ENCODE measurements around the gene POLR2J. TPM values are rescaled to one million over a fixed set of nuclear protein-coding genes. Genes with fewer than 3 reads are reported as not detected.

Gene POLR2J
- total RNA-seq, 2 experiments from 2014 or later, result 49.1 to 54.7 TPM

- no peak overlapping the region for H3K27ac Mint-ChIP-seq
- peaks cover 6% of the 10 kb centered on the region for H3K36me3 Mint-ChIP-seq (ENCODE audit: low read depth)
- TF ChIP-seq CTCF (IDR thresholded peaks at IDR 0.05), result no peak
- intact Hi-C loops (cut with micrococcal nuclease), result loop anchor here (5.0 to 10.0 kb wide), 2 partner anchors 51 to 169 kb away; partner anchors contain the start of gene SH2B2
- no peak for ATAC-seq
- no peak for DNase-seq
- CTCF ChIA-PET, result no interaction called here
- H3K9me3 Mint-ChIP-seq, result no peaks in the 10 kb centered on the region
- H3K4me3 Mint-ChIP-seq, result no peak overlapping the region
- POLR2A ChIA-PET, result interaction anchor here (4.2 kb wide), 1 partner anchor 12 kb away, joined by 17 read pairs; the partner anchor contains the start of genes ALKBH4 and LRWD1
- peaks cover 4% of the 10 kb centered on the region for H3K4me1 Mint-ChIP-seq (ENCODE audit: low read depth)
- no peaks in the 10 kb centered on the region for H3K27me3 Mint-ChIP-seq
Measured at GRCh38 chr7:102453319-102453718, 25.4 kb downstream of the POLR2J start.

GRCh38 chr7:102452451-102452850, 26.3 kb downstream of the POLR2J start:
- Mint-ChIP-seq H3K36me3 (ENCODE audit: low read depth) (peaks cover 4% of the 10 kb centered on the region), H3K27ac (no peak overlapping the region), H3K4me3 (no peak overlapping the region), H3K4me1 (ENCODE audit: low read depth) (peaks cover 4% of the 10 kb centered on the region), H3K9me3 (no peaks in the 10 kb centered on the region), H3K27me3 (no peaks in the 10 kb centered on the region)
- no peak for DNase-seq
- ChIA-PET CTCF (interaction anchor here (0.5 to 5.7 kb wide), 2 partner anchors 38 to 48 kb away, joined by 3 to 34 read pairs; no protein-coding TSS in a partner anchor), POLR2A (interaction anchor here (4.2 kb wide), 1 partner anchor 13 kb away, joined by 17 read pairs; the partner anchor contains the start of genes ALKBH4 and LRWD1)
- no peak for ATAC-seq
- TF ChIP-seq CTCF (IDR thresholded peaks at IDR 0.05), result no peak
- intact Hi-C loops (cut with micrococcal nuclease), result loop anchor here (5.0 to 10.0 kb wide), 2 partner anchors 50 to 168 kb away; partner anchors contain the start of gene SH2B2

GRCh38 chr7:102451371-102452054, 27.2 kb downstream of the POLR2J start:
- H3K27ac Mint-ChIP-seq, result no peak overlapping the region
- ChIA-PET CTCF (interaction anchor here (2.0 to 5.7 kb wide), 3 partner anchors 16 to 47 kb away, joined by 7 to 34 read pairs (median 17); no protein-coding TSS in a partner anchor), POLR2A (no interaction called here)
- intact Hi-C loops (cut with micrococcal nuclease), result loop anchor here (5.0 to 10.0 kb wide), 2 partner anchors 49 to 167 kb away; partner anchors contain the start of gene SH2B2
- H3K9me3 Mint-ChIP-seq, result no peaks in the 10 kb centered on the region
- no peak for TF ChIP-seq CTCF (IDR thresholded peaks at IDR 0.05)
- H3K36me3 Mint-ChIP-seq (ENCODE audit: low read depth), result peaks cover 4% of the 10 kb centered on the region
- no peak for ATAC-seq
- no peak overlapping the region for H3K4me3 Mint-ChIP-seq
- DNase-seq, result no peak
- peaks cover 4% of the 10 kb centered on the region for H3K4me1 Mint-ChIP-seq (ENCODE audit: low read depth)
- H3K27me3 Mint-ChIP-seq, result no peaks in the 10 kb centered on the region

- no peak overlapping the region for H3K27ac Mint-ChIP-seq
- peaks cover 4% of the 10 kb centered on the region for H3K4me1 Mint-ChIP-seq (ENCODE audit: low read depth)
- ChIA-PET CTCF (interaction anchor here (0.7 to 5.7 kb wide), 11 partner anchors 11 to 161 kb away, joined by 3 to 34 read pairs (median 5); no protein-coding TSS in a partner anchor), POLR2A (interaction anchor here (0.9 to 1.5 kb wide), 3 partner anchors 14 to 38 kb away, joined by 3 read pairs; partner anchors contain the start of gene ALKBH4)
- peaks cover 4% of the 10 kb centered on the region for H3K36me3 Mint-ChIP-seq (ENCODE audit: low read depth)
- DNase-seq (peak; percentile 68), ATAC-seq (peak; percentile 84)
- no peaks in the 10 kb centered on the region for H3K27me3 Mint-ChIP-seq
- TF ChIP-seq CTCF (IDR thresholded peaks at IDR 0.05), result peak; percentile 44
- no peak overlapping the region for H3K4me3 Mint-ChIP-seq
- H3K9me3 Mint-ChIP-seq, result no peaks in the 10 kb centered on the region
- intact Hi-C loops (cut with micrococcal nuclease), result loop anchor here (5.0 to 10.0 kb wide), 2 partner anchors 48 to 165 kb away; partner anchors contain the start of gene SH2B2
Measured at GRCh38 chr7:102450242-102450641, 28.5 kb downstream of the POLR2J start.

- H3K36me3 Mint-ChIP-seq (ENCODE audit: low read depth), result peaks cover 7% of the 10 kb centered on the region
- CTCF ChIA-PET, result interaction anchor here (1.1 to 5.7 kb wide), 5 partner anchors 10 to 45 kb away, joined by 4 to 34 read pairs (median 7); no protein-coding TSS in a partner anchor
- ATAC-seq (no peak), DNase-seq (no peak)
- TF ChIP-seq CTCF (IDR thresholded peaks at IDR 0.05), result no peak
- intact Hi-C loops (cut with micrococcal nuclease), result no loop called here
- H3K4me3 Mint-ChIP-seq, result no peak overlapping the region
- H3K27ac Mint-ChIP-seq, result no peak overlapping the region
- POLR2A ChIA-PET, result interaction anchor here (1.5 kb wide), 1 partner anchor 15 kb away, joined by 3 read pairs; the partner anchor contains the start of gene ALKBH4
- H3K27me3 Mint-ChIP-seq, result no peaks in the 10 kb centered on the region
- H3K9me3 Mint-ChIP-seq, result no peaks in the 10 kb centered on the region
- peaks cover 4% of the 10 kb centered on the region for H3K4me1 Mint-ChIP-seq (ENCODE audit: low read depth)
Measured at GRCh38 chr7:102449136-102449535, 29.6 kb downstream of the POLR2J start.
